Smooth muscle cell of the brain vasculature (primary cell): ENCODE measurements around the gene ATP23.

ENCODE experiments used
- DNase-seq: peaks from one replicate; pipeline ENCODE4 v3.0.0-alpha.2; 2012; ENCODE audit warnings: low read depth, low spot score

ATP23 gene

DNA sequence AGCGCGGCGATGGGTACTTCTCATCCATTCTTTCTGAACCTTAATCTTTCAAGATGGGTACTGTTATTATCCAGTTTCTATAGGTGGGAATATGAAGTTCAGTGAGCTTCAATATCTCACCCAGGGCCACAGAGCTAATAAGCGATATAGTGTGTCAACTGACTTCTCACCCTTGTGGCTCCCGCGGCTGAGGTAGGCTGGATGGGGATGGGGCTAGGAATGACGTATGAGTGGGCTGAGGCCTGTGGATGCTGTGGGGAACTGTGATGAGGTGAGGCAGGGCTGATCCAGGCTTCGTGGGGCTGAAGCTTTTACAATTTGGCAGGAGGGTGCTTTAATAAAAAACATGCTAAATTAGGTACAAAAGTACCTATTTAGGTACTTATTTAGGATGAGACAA, 32.9 kb upstream of the ATP23 start:
- no peak for DNase-seq

DNA sequence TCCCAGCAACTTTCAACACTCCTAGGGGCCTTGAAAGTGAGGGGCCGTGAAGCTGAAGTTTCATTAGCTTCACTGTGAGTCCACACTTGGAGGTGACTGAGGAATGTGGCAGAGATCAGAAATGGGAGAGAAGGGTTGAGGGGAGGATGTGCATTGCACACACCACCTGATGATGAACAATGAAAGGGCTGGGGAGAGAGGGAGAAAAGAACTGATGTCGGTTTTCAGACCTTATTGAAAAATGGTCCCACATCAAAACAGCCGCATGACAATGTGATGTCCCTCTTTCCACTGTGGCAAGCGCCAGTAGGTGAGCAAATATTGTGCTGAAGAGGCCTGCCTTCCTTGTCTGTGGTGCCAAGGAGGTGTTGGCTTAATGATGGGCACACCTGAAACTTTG, 32.3 kb upstream of the ATP23 start:
- DNase-seq = no peak

DNA sequence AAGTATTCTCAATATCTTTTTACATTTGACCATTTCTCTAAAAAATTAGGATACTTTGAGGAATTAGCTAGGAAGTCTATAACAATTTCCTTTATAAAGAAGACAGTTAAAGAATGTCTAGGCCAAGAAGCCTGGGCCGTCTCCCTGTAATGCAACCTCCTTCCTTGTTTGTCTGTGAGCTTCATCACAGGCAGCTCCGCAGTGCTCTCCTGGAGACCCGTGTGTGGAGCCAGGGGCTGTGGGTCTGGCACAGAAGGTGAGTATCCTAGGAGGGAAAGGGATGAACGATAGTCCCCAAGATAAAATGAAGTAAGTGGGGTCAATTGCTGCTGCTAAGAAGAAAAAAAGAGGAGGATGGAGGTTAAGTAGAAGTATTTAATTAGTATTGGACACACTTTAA, 31.8 kb upstream of the ATP23 start:
- no peak for DNase-seq

DNA sequence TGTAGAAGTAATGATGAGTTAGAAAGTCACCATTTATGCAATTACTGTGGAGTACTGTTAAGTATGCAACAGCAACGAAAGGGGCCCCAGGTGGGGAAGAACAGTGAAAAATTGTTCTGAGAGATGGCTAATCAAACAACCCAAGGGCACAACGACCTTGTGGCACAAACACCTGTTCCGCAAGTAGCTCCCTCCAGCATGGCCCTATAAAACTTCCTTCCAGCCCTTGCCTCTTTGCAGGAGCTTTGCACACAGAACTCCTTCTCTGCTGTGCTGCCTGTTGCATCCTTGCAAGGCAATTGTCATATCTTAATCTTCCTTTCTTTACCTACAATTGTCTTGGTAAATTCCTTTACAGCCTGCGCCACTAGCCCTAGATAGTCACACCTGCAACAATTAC, 23.2 kb upstream of the ATP23 start:
- no peak for DNase-seq

DNA sequence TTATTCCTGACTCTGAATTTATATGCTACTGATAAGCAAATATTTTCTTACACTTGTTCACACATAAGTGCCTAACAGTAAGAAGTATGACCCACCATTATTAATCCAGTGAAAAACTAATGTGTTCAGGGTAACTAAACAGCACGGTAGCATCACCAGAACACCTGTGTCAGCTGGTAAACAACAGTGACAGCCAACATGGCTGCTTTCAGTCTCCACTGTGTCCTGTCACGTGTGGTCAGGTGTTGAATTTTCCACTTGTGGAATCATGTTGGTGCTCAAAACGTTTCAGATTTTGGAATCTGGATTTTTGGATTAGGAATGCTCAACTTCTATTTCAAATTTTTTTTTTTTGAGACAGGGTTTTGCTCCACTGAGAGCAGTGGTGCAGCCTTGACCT, 14.3 kb upstream of the ATP23 start:
- no peak for DNase-seq

DNA sequence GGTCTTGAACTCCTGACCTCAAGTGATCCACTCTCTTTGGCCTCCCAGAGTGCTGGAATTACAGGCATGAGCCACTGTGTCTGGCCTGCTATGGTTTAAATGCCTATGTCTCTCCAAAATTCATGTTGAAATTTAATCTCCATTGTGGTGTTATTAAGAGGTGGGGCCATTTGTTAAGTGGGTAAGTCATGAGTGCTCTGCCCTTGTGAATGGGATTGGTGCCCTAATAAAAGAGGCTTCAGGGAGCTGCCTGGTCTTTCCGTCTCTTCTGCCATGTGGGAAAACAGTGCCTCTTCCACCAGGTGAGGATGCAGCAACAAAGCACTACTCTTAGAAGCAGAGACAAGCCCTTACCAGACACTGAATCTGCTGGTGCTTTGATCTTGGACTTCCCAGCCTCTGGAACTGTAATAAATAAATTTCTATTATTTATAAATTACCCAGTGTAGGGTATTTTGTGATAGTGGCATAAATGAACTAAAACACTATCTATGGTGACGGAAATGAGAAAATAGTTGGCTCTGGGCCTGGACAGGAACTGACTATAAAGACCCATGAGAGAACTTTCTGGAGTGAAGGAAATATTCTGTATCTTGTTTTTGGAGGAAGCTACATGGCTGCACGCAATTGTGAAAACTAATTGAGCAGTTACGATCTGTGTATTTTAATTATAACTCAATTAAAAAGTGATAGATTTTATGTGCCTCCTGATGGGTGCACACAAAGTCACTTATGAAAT, 12.1 kb upstream of the ATP23 start:
- no peak for DNase-seq

DNA sequence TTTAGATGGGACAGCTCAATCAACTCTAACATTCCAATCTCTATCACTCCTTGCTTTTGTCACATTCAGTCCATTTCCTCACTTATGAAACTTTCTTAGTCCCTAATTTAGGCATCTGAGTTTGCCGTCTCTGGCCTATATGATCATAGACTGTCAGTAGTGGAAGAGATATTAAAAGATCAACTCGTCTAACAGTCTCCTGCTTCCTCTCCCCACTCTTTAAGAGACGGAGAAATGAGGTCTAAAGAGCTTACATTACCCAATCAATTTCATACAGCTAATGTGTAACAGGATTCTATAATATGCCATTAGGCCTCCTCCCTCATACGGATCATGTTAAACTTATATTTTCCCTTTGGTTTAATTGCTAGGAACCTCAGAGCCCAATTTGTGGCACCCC, 6.5 kb upstream of the ATP23 start:
- no peak for DNase-seq

DNA sequence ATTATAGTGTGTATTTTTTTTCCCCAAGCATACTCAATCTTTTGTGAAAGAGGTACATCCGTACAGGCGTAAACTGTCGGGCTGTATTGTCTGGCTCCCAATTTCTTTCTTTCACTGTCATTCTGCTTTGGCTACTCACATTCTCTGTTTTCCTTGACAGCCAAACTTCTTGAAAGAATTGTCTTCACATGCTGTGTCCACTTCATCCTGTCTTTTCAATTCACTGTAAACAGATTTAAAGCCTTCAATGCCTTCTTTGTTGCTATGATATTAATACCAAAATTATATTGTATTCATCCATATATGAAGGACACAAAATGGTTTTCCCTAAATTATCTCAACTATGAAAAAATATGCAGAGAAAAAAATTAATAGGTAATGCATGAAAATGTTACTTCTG, 6.0 kb upstream of the ATP23 start:
- no peak for DNase-seq

DNA sequence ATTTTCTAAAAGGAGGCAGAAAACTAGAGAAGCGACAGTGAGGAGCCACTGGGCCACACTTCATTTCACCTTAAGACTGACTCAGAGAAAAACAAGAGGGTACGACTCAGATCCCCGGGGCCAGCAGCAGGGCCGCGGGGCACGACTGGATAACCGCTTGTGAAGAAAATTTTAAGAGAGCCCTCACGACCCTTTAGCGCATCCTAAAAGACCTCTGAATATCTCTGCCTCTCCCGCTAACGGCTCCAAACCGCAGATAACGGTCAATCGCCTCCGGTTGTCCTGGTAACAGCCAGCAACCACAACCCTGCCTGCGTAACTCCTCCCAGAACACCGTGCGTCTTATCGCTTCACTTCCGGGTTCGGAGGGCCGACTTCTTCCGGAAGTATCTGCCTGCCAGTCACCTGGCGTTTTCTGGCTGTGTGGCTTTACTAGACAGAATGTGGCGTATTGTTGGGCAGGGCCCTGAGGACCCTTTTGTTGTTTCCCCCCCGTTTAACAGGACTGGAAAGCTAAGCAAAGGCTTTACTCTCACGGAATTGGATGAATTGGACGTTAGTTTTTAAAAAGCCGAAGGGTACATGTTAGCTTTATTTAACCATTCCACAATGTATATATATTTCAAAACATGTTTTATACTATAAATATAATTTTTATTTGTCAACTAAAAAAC, 5.4 kb upstream of the ATP23 start:
- peak; percentile 67 for DNase-seq

DNA sequence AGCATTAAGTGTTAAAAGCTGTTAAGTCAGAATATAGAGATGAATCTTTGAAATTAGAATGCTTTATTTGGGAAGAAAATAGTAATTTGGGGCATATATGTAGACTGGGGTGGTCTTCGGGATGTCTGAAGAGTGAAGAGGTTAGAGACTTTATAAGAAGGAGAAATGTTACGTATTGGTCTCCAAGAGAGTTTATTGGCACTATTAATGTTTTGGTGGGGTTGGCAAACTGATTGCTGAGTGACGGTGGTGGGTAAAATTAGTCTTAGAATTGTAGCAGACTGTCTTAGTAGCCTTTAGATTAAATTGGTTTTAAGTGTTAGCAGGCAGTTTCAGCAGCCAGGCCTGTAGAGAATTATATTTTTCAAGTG, 4.9 kb upstream of the ATP23 start:
- no peak for DNase-seq

DNA sequence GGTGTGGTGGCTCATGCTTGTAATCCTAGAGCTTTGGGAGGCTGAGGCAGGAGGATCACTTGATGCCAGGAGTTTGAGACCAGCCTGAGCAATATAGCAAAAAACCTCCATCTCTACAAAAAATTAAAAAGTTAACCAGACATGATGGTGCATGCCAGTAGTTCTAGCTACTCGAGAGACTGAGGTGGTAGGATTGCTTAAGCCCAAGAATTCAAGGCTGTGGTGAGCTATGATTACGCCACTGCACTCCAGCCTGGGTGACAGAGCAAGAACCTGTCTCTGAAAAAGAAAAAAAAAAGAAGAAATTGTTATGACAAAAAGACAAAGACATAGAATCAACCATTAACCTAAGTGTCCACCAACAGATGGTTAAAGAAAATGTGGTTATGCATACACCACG, 2.1 kb upstream of the ATP23 start:
- no peak for DNase-seq

DNA sequence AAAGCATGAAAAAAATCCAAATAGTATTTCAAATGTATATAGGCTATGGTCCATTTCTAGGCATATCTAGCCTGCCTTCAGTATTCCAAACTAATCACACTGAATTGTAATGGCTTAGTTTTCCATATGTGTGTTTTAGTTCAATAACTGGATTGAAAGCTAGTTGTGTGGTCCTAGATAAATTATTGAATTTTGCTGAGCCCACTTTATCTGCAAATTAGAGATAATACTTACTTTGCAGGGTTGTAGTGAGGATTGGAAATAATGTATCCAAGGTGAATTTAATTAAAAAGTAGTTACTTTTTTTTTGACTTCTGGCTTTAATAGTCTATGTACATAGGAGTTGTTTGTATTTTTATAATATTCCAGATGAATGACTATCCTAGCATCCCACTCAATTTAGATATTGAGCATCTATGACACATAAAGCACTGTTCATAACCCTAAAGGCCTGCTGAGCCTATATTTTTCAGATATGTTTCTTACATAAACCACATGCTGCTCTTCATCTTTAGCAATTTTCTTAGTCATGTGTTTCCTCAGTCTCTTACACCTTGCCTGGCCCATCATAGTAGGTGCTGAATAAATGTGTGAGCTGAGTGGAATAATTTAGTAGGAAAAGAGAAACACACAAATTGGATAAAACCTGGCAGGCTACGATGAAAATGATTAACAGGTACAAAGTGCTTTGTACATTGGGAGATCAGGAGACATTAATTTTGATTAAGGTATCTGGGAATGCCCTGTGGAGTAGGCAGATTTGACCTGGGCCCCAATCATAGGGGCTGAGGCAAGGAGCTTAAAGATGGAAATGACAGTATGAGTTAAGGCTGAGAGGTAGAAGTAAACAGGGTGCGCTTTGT, 1.1 kb upstream of the ATP23 start:
- no peak for DNase-seq

DNA sequence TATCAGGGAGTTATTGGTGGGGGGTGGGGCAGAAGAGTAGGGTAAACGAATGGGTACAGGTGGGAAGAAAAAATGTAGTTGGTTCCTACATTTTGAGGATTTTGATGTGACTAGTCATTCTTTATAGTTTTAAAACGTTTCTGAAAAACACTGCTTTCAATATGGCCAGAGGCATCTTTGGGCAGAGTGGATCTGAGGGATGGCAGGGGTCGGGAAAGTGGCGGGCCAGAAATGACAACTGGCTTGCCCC, 527 bp upstream of the ATP23 start:
- DNase-seq = no peak

DNA sequence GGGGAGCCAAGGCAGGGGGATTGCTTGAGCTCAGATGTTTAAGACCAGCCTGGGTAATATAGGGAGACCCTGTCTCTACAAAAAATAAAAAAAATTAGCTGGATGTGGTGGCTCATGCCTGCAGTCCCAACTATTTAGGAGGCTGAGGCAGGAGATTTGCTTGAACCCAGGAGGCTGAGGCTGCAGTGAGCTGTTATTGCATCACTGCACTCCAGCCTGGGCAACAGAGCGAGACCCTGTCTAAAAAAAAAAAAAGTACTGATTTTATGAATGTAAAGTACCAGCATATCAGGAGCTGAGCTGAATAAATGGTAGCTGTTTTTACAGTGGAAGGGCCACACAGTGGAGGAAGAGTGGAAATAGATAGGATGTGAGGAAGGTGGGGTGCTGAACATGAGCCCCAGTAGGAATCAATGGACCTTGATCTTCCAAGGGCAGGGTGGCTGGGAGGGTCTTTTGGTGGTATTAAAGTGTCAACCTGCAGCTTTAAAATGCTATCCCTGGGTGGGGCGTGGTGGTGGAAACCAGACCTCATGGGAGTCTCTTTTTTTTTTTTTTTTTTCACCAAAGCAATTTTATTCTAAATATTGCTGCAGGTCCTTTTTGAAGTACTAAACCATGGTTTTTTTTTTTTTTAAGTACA, 2.2 kb downstream of the ATP23 start:
- DNase-seq = no peak

DNA sequence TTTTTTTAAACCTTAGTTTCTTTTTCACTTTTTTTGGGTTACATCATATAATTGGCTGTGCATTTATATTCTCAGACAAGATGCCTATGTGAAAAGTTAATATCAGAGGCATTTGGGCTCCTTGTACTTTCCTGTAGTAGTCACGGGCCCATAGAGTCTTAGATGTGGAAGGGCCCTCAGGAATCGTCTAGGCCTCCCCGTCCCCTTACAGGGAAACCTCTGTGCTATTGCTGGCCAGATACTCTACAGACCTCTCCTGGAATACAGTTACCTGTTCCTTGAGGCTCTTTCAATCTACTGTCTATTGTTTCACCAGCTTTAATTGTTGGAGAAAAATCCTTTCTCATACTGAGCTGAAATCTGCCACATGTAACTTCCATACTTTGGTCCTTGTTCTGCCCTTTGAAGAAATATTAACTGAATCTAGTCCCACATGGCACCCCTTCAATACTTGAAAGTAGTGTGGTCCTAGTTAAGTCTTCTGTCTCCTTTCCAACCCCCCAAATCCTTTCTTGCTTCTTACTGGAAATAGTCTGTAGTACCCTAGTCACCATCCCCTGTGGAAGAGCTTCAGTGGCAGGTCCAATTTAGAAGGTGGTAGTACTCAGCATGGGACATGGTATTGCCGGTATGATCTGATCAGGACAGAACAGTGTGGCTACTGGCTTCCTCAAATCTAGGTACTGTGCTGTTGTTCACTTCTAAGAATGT, 3.1 kb downstream of the ATP23 start:
- no peak for DNase-seq

DNA sequence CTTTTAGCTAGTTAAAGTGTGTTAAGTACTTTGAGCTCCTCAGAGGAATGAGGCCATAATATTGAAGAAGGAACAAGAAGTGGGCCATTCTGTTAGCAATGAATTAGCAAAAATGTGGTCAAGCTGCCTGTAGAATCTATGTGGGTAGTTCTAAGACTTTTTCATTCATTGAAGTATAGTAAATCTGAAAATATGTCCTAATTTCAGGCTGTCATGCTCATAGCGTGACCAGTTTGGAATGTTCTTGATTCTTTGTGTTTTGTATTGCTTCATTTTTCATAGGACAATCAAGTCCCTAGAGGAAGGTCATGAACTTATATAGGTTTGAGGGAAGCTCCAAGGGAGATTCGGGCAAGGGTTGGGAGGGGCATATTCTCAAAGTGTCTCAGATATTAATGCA, 11.4 kb downstream of the ATP23 start:
- no peak for DNase-seq

DNA sequence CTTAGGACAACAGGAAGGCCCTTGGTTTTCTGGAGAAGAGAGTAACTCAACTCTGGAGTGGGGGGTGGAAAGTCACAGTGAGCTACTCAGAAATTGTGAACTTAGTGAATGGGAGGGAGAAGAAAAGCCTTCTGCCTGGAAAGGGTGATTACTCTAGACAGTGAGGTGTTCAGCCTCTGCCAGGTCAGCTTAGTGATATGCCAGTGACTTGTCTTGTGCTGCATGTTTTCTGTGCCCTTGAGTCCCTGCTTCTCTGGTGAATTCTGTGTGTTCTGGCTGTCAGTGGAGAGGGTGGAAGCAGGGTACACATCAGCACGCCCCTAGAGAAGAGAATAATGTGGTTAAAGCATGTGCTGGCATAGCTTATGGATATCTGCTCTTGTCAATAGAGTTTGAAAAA, 13.4 kb downstream of the ATP23 start:
- DNase-seq = no peak

DNA sequence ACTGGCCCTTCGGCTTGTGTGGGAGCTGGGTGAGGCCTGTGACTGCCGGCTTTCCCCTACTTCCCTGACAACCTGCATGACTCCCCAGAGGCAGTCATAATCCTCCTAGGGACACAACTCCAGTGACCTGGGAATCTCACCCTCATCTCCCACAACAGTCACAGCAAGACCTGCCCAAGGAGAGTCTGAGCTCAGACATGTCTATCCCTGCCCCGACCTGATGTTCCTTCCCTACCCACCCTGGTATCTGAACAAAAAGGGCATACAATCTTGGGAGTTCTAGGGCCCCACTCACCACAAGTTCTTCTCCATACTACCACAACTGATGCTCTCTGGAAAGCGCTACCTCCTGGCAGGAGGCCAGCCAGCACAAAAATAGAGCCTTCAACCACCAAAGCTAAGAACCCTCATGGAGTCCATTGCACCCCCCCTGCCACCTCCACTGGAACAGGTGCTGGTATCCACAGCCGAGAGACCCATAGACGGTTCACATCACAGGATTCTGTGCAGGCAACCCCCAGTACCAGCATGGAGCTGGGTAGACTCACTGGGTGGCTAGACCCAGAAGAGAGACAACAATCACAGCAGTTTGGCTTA, 16.8 kb downstream of the ATP23 start:
- DNase-seq = no peak

DNA sequence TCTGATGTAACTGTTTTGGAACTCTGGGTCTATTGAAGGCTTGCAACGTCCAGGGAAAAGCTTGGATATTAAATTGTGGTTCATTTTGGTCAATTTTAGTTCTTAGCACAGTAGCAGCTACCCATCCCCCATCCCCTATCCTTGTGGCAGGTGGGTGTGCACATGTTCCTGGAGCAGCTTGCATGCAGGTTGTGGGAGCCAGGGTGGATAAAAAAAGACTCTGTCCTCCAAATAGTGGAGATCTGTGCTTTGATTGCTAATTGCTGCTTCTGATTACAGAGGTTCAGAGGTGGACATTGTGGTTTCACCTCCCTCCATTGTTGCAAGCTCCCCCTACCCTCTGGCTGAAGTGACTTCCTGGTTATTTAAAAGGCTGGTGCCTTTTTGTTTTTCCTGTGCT, 23.1 kb downstream of the ATP23 start:
- DNase-seq = no peak

DNA sequence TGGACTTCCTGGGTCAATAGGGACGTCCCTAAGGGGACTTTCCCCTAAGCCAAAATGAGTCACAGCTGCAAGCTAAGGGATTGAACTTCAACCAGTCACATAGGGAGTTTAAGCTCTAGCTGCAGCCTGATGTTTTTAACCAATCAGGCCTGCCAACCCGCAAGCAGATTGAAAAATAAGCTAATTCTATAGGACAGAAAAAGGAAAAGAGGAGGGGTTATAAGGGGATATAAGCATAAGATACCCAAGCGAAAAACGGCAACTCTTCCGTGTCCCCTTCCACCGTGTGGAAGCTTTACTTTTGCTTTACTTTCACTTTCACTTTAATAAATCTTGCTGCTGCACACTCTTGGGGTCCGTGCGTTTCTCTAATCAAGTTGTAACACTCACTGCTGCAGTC, 24.4 kb downstream of the ATP23 start:
- DNase-seq = no peak

DNA sequence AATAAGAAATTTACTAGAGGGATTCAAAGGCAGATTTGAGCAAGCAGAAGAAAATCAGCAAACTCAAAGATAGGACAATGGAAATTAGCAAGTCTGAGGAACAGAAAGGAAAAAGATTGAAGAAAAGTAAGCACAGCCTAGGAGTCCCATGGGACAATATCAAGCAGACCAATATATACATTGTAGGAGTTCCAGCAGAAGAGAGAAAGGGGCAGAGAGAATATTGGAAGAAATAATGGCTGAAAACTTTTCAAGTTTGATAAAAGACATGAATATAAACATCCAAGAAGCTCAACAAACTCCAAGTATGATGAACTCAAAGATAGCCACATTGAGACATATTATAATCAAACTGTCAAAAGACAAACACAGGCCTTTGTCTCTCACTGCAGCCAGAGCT, 25.2 kb downstream of the ATP23 start:
- DNase-seq = no peak
